GM12873 (cell line): ENCODE results near the gene KLF7.

Experiments
- CTCF ChIP-seq: IDR thresholded peaks from 2 replicates; pipeline ENCODE4 v1.5.1; 2012; ENCODE audit warnings: low read depth, mild to moderate bottlenecking, moderate library complexity, low read length, control low read depth; ENCODE audit not compliant: insufficient read depth; ENCODE audit errors: missing control alignments

The KLF7 gene

GRCh38 chr2:207086136-207086535 is 79.6 kb downstream of the KLF7 start:
- no peak for TF ChIP-seq CTCF

- TF ChIP-seq CTCF = no peak
These were observed 80.6 kb downstream of the KLF7 start for GRCh38 chr2:207085110-207085509.

GRCh38 chr2:207083361-207084110 is 82.2 kb downstream of the KLF7 start:
- no peak for TF ChIP-seq CTCF

GRCh38 chr2:207082619-207083018 is 83.1 kb downstream of the KLF7 start:
- TF ChIP-seq CTCF = no peak

GRCh38 chr2:207078186-207078798 is 87.5 kb downstream of the KLF7 start:
- TF ChIP-seq CTCF = no peak

- TF ChIP-seq CTCF = no peak
These were observed 88.5 kb downstream of the KLF7 start for GRCh38 chr2:207077266-207077665.

GRCh38 chr2:207075456-207075855 is 90.3 kb downstream of the KLF7 start:
- no peak for TF ChIP-seq CTCF
